Measurements from ENCODE around the gene DBET.
"Not testable (repeated sequence)": the region's sequence is repeated elsewhere in the genome, so short reads cannot be mapped to it uniquely, and the experiment has no call there.

Gene DBET

GRCh38 chr4:190101525-190101924 lies 37.2 kb downstream of the DBET start:
- H3K4me3 ChIP-seq (ENCODE audit: low read depth, low read length); H3K23ac ChIP-seq (ENCODE audit: low read length); H3K36me3 ChIP-seq (ENCODE audit: control insufficient read depth in 1 of 2, insufficient read depth in 2 of 2, low read length in 2 of 2); H2AFZ ChIP-seq (ENCODE audit: insufficient read depth, low read length, poor library complexity); H2BK12ac ChIP-seq (ENCODE audit: low read length); H3K79me1 ChIP-seq (ENCODE audit: low read length); H4K8ac ChIP-seq (ENCODE audit: low read depth, low read length); H3K27ac ChIP-seq (ENCODE audit: low read depth, low read length); DNase-seq; H3K14ac ChIP-seq (ENCODE audit: low read length); H3K18ac ChIP-seq (ENCODE audit: low read length); H2AK5ac ChIP-seq (ENCODE audit: low read length); H3K27me3 ChIP-seq (ENCODE audit: insufficient read depth, low read length); H3K9ac ChIP-seq (ENCODE audit: low read length); H2BK120ac ChIP-seq (ENCODE audit: insufficient read depth, low read length, poor library complexity); H3K4ac ChIP-seq (ENCODE audit: low read depth, low read length); H3K4me2 ChIP-seq (ENCODE audit: low read length); H2BK5ac ChIP-seq (ENCODE audit: low read depth, low read length, poor library complexity); H3K9me3 ChIP-seq (ENCODE audit: insufficient read depth, low read depth, low read length); H3K4me1 ChIP-seq (ENCODE audit: control insufficient read depth in 1 of 2, insufficient read depth in 2 of 2, low read length in 2 of 2); H3K79me2 ChIP-seq (ENCODE audit: control insufficient read depth, insufficient read depth, low read length, poor library complexity); H4K12ac ChIP-seq (ENCODE audit: low read depth, low read length); H4K91ac ChIP-seq (ENCODE audit: low read depth, low read length): not testable (repeated sequence)
- WGBS (ENCODE audit: extremely low coverage, insufficient coverage, insufficient read length): no CpG with 5 or more reads among the region's 1 CpG

- not testable (repeated sequence) for H3K14ac ChIP-seq (ENCODE audit: low read length); H2BK5ac ChIP-seq (ENCODE audit: low read depth, low read length, poor library complexity); H2AK5ac ChIP-seq (ENCODE audit: low read length); H3K18ac ChIP-seq (ENCODE audit: low read length); H3K23ac ChIP-seq (ENCODE audit: low read length); H3K27ac ChIP-seq (ENCODE audit: low read depth, low read length); H3K4ac ChIP-seq (ENCODE audit: low read depth, low read length); H3K79me1 ChIP-seq (ENCODE audit: low read length); H4K12ac ChIP-seq (ENCODE audit: low read depth, low read length); H3K4me3 ChIP-seq (ENCODE audit: low read depth, low read length); H3K9ac ChIP-seq (ENCODE audit: low read length); H4K91ac ChIP-seq (ENCODE audit: low read depth, low read length); H3K4me1 ChIP-seq (ENCODE audit: control insufficient read depth in 1 of 2, insufficient read depth in 2 of 2, low read length in 2 of 2); DNase-seq; H3K79me2 ChIP-seq (ENCODE audit: control insufficient read depth, insufficient read depth, low read length, poor library complexity); H2AFZ ChIP-seq (ENCODE audit: insufficient read depth, low read length, poor library complexity); H3K9me3 ChIP-seq (ENCODE audit: insufficient read depth, low read depth, low read length); H3K27me3 ChIP-seq (ENCODE audit: insufficient read depth, low read length); H3K36me3 ChIP-seq (ENCODE audit: control insufficient read depth in 1 of 2, insufficient read depth in 2 of 2, low read length in 2 of 2); H2BK12ac ChIP-seq (ENCODE audit: low read length); H2BK120ac ChIP-seq (ENCODE audit: insufficient read depth, low read length, poor library complexity); H3K4me2 ChIP-seq (ENCODE audit: low read length); H4K8ac ChIP-seq (ENCODE audit: low read depth, low read length)
- no CpG with 5 or more reads among the region's 3 CpGs for WGBS (ENCODE audit: extremely low coverage, insufficient coverage, insufficient read length)
Measured at GRCh38 chr4:190106191-190106590, 41.9 kb downstream of the DBET start.

GRCh38 chr4:190106611-190107480 lies 42.5 kb downstream of the DBET start:
- not testable (repeated sequence) for H3K27me3 ChIP-seq (ENCODE audit: insufficient read depth, low read length); H2AFZ ChIP-seq (ENCODE audit: insufficient read depth, low read length, poor library complexity); H3K4ac ChIP-seq (ENCODE audit: low read depth, low read length); H3K18ac ChIP-seq (ENCODE audit: low read length); H4K8ac ChIP-seq (ENCODE audit: low read depth, low read length); H2BK12ac ChIP-seq (ENCODE audit: low read length); H3K23ac ChIP-seq (ENCODE audit: low read length); H3K4me1 ChIP-seq (ENCODE audit: control insufficient read depth in 1 of 2, insufficient read depth in 2 of 2, low read length in 2 of 2); H3K27ac ChIP-seq (ENCODE audit: low read depth, low read length); H2BK5ac ChIP-seq (ENCODE audit: low read depth, low read length, poor library complexity); H3K4me3 ChIP-seq (ENCODE audit: low read depth, low read length); H4K12ac ChIP-seq (ENCODE audit: low read depth, low read length); H2BK120ac ChIP-seq (ENCODE audit: insufficient read depth, low read length, poor library complexity); H3K4me2 ChIP-seq (ENCODE audit: low read length); H3K79me2 ChIP-seq (ENCODE audit: control insufficient read depth, insufficient read depth, low read length, poor library complexity); H3K14ac ChIP-seq (ENCODE audit: low read length); H2AK5ac ChIP-seq (ENCODE audit: low read length); H3K79me1 ChIP-seq (ENCODE audit: low read length); H4K91ac ChIP-seq (ENCODE audit: low read depth, low read length); H3K36me3 ChIP-seq (ENCODE audit: control insufficient read depth in 1 of 2, insufficient read depth in 2 of 2, low read length in 2 of 2)
- peaks cover 12% of the 10 kb centered on the region for H3K9me3 ChIP-seq (ENCODE audit: insufficient read depth, low read depth, low read length)
- H3K9ac ChIP-seq (ENCODE audit: low read length): peak overlapping the region; percentile 14
- peak in 1 of 2 donors; percentile 0 for DNase-seq
- no CpG with 5 or more reads among the region's 7 CpGs for WGBS (ENCODE audit: extremely low coverage, insufficient coverage, insufficient read length)

- not testable (repeated sequence) for H2AFZ ChIP-seq (ENCODE audit: insufficient read depth, low read length, poor library complexity); H2BK5ac ChIP-seq (ENCODE audit: low read depth, low read length, poor library complexity); H2AK5ac ChIP-seq (ENCODE audit: low read length)
Measured at GRCh38 chr4:190107766-190108485, 43.6 kb downstream of the DBET start.

More at GRCh38 chr4:190107766-190108485, 43.6 kb downstream of the DBET start:
- not testable (repeated sequence) for H3K14ac ChIP-seq (ENCODE audit: low read length); H3K4me2 ChIP-seq (ENCODE audit: low read length); H3K27ac ChIP-seq (ENCODE audit: low read depth, low read length); H3K23ac ChIP-seq (ENCODE audit: low read length); H3K36me3 ChIP-seq (ENCODE audit: control insufficient read depth in 1 of 2, insufficient read depth in 2 of 2, low read length in 2 of 2); H4K12ac ChIP-seq (ENCODE audit: low read depth, low read length); H3K4me3 ChIP-seq (ENCODE audit: low read depth, low read length); H2BK120ac ChIP-seq (ENCODE audit: insufficient read depth, low read length, poor library complexity); H3K27me3 ChIP-seq (ENCODE audit: insufficient read depth, low read length); H4K8ac ChIP-seq (ENCODE audit: low read depth, low read length); H3K79me1 ChIP-seq (ENCODE audit: low read length); H3K18ac ChIP-seq (ENCODE audit: low read length); H3K4ac ChIP-seq (ENCODE audit: low read depth, low read length); H3K9ac ChIP-seq (ENCODE audit: low read length); H2BK12ac ChIP-seq (ENCODE audit: low read length); H4K91ac ChIP-seq (ENCODE audit: low read depth, low read length); H3K4me1 ChIP-seq (ENCODE audit: control insufficient read depth in 1 of 2, insufficient read depth in 2 of 2, low read length in 2 of 2); H3K79me2 ChIP-seq (ENCODE audit: control insufficient read depth, insufficient read depth, low read length, poor library complexity)
- WGBS (ENCODE audit: extremely low coverage, insufficient coverage, insufficient read length): no CpG with 5 or more reads among the region's 2 CpGs
- peaks cover 15% of the 10 kb centered on the region for H3K9me3 ChIP-seq (ENCODE audit: insufficient read depth, low read depth, low read length)
- DNase-seq: peak in 1 of 2 donors; percentile 0
